ENCODE data around the gene CNRIP1.

The CNRIP1 gene

GRCh38 chr2:68246396-68246795 is 73.4 kb downstream of the CNRIP1 start:
- Mint-ChIP-seq H3K36me3 (ENCODE audit: low read depth) (peaks cover 14% of the 10 kb centered on the region), H3K27ac (no peak overlapping the region), H3K27me3 (ENCODE audit: low read depth) (no peaks in the 10 kb centered on the region), H3K4me3 (no peak overlapping the region), H3K9me3 (no peaks in the 10 kb centered on the region), H3K4me1 (ENCODE audit: low read depth) (peaks cover 15% of the 10 kb centered on the region)
- DNase-seq (ENCODE audit: low spot score) = no peak

- Mint-ChIP-seq H3K27me3 (ENCODE audit: low read depth) (no peaks in the 10 kb centered on the region), H3K4me1 (ENCODE audit: low read depth) (peaks cover 13% of the 10 kb centered on the region), H3K4me3 (no peak overlapping the region), H3K36me3 (ENCODE audit: low read depth) (peaks cover 9% of the 10 kb centered on the region), H3K27ac (no peak overlapping the region), H3K9me3 (no peaks in the 10 kb centered on the region)
- DNase-seq (ENCODE audit: low spot score) = no peak
These were observed 74.1 kb downstream of the CNRIP1 start for GRCh38 chr2:68245672-68246071.

- Mint-ChIP-seq H3K4me3 (no peak overlapping the region), H3K27ac (no peak overlapping the region), H3K9me3 (no peaks in the 10 kb centered on the region), H3K36me3 (ENCODE audit: low read depth) (peaks cover 8% of the 10 kb centered on the region), H3K27me3 (ENCODE audit: low read depth) (no peaks in the 10 kb centered on the region), H3K4me1 (ENCODE audit: low read depth) (peaks cover 13% of the 10 kb centered on the region)
- DNase-seq (ENCODE audit: low spot score) = no peak
These were observed 74.7 kb downstream of the CNRIP1 start for GRCh38 chr2:68245066-68245465.

- DNase-seq (ENCODE audit: low spot score) = no peak
- H3K27ac Mint-ChIP-seq = no peak overlapping the region
- peaks cover 12% of the 10 kb centered on the region for H3K4me1 Mint-ChIP-seq (ENCODE audit: low read depth)
- no peaks in the 10 kb centered on the region for H3K9me3 Mint-ChIP-seq
- H3K4me3 Mint-ChIP-seq = no peak overlapping the region
- H3K27me3 Mint-ChIP-seq (ENCODE audit: low read depth) = no peaks in the 10 kb centered on the region
- peaks cover 6% of the 10 kb centered on the region for H3K36me3 Mint-ChIP-seq (ENCODE audit: low read depth)
These were observed 75.3 kb downstream of the CNRIP1 start for GRCh38 chr2:68244456-68244855.
